ENCODE data around the gene ADGRV1.

ADGRV1 gene

DNA sequence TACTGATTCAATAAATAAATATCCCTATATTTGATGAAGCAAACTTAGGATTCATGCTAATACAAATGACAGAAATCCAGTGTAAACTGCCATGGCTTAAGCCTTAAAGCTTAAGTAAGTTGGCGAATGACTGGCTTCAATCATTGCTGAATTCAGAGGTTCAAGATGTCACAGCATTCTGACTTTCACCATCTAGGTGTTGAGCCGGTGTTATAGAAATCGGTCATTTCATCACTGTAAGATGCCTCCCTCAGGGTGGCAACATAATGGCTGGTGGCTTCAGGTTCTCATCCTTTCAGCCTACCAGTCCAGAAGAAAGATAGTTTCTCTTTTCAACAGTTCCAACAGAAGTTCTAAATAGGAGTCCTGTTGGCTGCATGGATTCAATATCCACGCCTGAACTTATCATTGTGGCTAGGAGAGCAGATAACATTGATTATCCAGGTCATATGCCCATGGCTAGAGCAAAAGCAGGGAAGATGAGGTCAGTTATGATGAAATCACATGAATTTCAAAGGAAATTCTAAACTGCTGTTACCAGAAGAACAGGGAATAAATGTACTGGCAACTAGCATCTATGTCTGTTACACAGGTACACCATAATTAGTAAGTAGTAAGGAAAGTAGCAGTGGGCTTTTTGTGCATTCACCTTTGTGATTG lies 460.2 kb downstream of the ADGRV1 start:
- TF ChIP-seq YY1 (IDR thresholded peaks at IDR 0.05; ENCODE audit: low read depth) (no peak), EGR1 (IDR thresholded peaks at IDR 0.05) (no peak), RAD21 (IDR thresholded peaks at IDR 0.05; ENCODE audit: low read depth) (no peak), CREB1 (IDR thresholded peaks at IDR 0.05; ENCODE audit: low read depth) (no peak), ZBTB7A (IDR thresholded peaks at IDR 0.05; ENCODE audit: low read depth) (no peak), CEBPB (IDR thresholded peaks at IDR 0.05) (no peak), TCF12 (IDR thresholded peaks at IDR 0.05; ENCODE audit: low read depth) (no peak)

DNA sequence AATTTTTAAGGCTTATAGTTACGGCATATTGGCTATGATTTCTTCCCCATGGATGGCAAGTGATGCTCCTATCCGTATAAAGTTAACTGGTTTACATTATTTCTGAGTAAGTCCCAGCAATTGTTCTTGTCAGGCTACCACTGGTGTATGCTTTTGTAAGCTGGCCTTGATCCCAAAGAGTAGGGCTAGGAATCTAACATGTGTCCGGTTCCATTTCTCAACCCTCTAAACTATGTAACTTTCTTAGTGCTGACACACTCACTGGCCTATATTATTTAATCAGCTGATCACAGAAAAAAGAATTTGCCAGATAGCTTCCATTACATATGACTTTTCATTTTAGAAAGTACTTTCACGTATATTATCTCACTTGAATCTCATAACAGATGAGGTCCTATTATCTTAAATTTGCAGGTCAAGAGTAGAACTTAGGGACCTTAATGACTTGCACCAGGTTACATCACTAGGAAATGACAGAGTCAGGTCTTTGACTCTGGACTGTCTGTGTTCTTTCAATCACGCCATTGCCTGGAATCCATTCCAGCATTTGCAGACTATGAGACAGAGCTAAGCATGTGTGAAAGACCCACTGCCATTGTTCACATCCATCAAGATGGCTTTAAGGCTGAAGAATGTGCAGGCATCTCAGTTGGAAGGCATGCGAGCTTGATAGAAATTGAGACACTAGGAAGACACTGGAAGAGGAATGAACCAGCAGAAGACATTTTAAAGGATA lies 461.6 kb downstream of the ADGRV1 start:
- no peak for TF ChIP-seq TEAD4 (IDR thresholded peaks at IDR 0.05)
- no peak for TF ChIP-seq TCF12 (IDR thresholded peaks at IDR 0.05; ENCODE audit: low read depth)
- TF ChIP-seq, protein P1, sequence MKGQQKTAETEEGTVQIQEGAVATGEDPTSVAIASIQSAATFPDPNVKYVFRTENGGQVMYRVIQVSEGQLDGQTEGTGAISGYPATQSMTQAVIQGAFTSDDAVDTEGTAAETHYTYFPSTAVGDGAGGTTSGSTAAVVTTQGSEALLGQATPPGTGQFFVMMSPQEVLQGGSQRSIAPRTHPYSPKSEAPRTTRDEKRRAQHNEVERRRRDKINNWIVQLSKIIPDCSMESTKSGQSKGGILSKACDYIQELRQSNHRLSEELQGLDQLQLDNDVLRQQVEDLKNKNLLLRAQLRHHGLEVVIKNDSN (IDR thresholded peaks at IDR 0.05), result no peak
- TF ChIP-seq EP300 (IDR thresholded peaks at IDR 0.05; ENCODE audit: borderline replicate concordance), result no peak
- TF ChIP-seq ZBTB7A (IDR thresholded peaks at IDR 0.05; ENCODE audit: low read depth), result no peak
- no peak for TF ChIP-seq FOXM1 (IDR thresholded peaks at IDR 0.05; ENCODE audit: borderline replicate concordance, low read depth)
- TF ChIP-seq NFIC (IDR thresholded peaks at IDR 0.05), result no peak
- TF ChIP-seq, protein P2, sequence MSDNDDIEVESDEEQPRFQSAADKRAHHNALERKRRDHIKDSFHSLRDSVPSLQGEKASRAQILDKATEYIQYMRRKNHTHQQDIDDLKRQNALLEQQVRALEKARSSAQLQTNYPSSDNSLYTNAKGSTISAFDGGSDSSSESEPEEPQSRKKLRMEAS (IDR thresholded peaks at IDR 0.05), result no peak
- TF ChIP-seq CREB1 (IDR thresholded peaks at IDR 0.05; ENCODE audit: low read depth), result no peak
- TF ChIP-seq, protein P3, sequence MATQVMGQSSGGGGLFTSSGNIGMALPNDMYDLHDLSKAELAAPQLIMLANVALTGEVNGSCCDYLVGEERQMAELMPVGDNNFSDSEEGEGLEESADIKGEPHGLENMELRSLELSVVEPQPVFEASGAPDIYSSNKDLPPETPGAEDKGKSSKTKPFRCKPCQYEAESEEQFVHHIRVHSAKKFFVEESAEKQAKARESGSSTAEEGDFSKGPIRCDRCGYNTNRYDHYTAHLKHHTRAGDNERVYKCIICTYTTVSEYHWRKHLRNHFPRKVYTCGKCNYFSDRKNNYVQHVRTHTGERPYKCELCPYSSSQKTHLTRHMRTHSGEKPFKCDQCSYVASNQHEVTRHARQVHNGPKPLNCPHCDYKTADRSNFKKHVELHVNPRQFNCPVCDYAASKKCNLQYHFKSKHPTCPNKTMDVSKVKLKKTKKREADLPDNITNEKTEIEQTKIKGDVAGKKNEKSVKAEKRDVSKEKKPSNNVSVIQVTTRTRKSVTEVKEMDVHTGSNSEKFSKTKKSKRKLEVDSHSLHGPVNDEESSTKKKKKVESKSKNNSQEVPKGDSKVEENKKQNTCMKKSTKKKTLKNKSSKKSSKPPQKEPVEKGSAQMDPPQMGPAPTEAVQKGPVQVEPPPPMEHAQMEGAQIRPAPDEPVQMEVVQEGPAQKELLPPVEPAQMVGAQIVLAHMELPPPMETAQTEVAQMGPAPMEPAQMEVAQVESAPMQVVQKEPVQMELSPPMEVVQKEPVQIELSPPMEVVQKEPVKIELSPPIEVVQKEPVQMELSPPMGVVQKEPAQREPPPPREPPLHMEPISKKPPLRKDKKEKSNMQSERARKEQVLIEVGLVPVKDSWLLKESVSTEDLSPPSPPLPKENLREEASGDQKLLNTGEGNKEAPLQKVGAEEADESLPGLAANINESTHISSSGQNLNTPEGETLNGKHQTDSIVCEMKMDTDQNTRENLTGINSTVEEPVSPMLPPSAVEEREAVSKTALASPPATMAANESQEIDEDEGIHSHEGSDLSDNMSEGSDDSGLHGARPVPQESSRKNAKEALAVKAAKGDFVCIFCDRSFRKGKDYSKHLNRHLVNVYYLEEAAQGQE (IDR thresholded peaks at IDR 0.05; ENCODE audit: low read depth), result no peak
- TF ChIP-seq YY1 (IDR thresholded peaks at IDR 0.05; ENCODE audit: low read depth), result no peak

DNA sequence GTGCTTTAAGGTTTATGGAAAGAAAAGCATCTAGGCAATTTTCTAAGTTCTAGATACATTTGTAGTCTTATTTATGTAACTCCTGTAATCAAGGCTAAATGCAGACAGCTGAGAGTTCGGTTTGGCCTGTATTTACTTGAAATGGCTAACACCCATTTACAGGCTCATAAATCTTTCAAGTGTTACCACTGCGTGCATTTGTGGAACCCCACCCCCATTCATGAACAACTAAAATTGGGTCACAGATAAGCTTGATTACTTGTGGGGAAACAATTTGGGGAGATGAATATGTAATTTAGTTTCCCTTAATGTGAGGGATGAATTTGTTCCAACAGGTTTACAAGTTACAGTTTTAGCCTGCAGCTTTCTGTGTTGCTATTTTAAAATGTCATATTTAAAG lies 463.9 kb downstream of the ADGRV1 start:
- TF ChIP-seq TAF1 (IDR thresholded peaks at IDR 0.05; ENCODE audit: low read depth) (no peak), YY1 (IDR thresholded peaks at IDR 0.05; ENCODE audit: low read depth) (no peak), ZBTB7A (IDR thresholded peaks at IDR 0.05; ENCODE audit: low read depth) (no peak), CREB1 (IDR thresholded peaks at IDR 0.05; ENCODE audit: low read depth) (no peak), EP300 (IDR thresholded peaks at IDR 0.05; ENCODE audit: borderline replicate concordance) (no peak), FOXM1 (IDR thresholded peaks at IDR 0.05; ENCODE audit: borderline replicate concordance, low read depth) (no peak), TEAD4 (IDR thresholded peaks at IDR 0.05) (no peak), NFIC (IDR thresholded peaks at IDR 0.05) (no peak)
- TF ChIP-seq, protein P3 (IDR thresholded peaks at IDR 0.05; ENCODE audit: low read depth), result no peak
- TF ChIP-seq, protein P1 (IDR thresholded peaks at IDR 0.05), result no peak
- TF ChIP-seq, protein P2 (IDR thresholded peaks at IDR 0.05), result no peak

DNA sequence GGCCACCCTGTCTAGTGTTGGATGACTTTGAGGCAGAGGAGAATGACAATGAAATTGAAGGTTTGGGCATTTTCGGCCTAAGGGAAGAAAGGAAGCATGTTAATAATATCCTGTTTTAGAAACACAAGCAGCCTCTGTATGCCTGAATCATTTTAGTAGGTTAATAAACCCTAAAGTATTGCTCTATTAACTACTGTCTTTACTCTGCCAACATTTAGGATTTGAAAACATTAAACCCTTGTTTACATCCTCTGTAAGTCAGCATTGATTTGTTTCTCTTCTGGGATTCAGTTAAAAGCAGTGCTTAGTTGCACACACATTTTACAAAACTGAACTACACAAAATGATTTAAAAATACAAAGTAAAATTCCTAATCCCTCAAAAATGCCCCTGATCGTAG lies 465.6 kb downstream of the ADGRV1 start:
- TF ChIP-seq FOXM1 (IDR thresholded peaks at IDR 0.05; ENCODE audit: borderline replicate concordance, low read depth), result no peak
- TF ChIP-seq TEAD4 (IDR thresholded peaks at IDR 0.05), result no peak
- TF ChIP-seq, protein P2 (IDR thresholded peaks at IDR 0.05), result no peak
- TF ChIP-seq EP300 (IDR thresholded peaks at IDR 0.05; ENCODE audit: borderline replicate concordance), result no peak
- TF ChIP-seq CEBPB (IDR thresholded peaks at IDR 0.05), result no peak
- no peak for TF ChIP-seq EGR1 (IDR thresholded peaks at IDR 0.05)
- TF ChIP-seq CREB1 (IDR thresholded peaks at IDR 0.05; ENCODE audit: low read depth), result no peak
- TF ChIP-seq, protein P3 (IDR thresholded peaks at IDR 0.05; ENCODE audit: low read depth), result no peak
- no peak for TF ChIP-seq RAD21 (IDR thresholded peaks at IDR 0.05; ENCODE audit: low read depth)
- no peak for TF ChIP-seq NFIC (IDR thresholded peaks at IDR 0.05)
